H1 (cell line): ENCODE data around the gene PIANP. TPM values are rescaled to one million over a fixed set of nuclear protein-coding genes. Genes with fewer than 3 reads are reported as not detected.

Experiments used
- CTCF ChIA-PET: fragments of 300-600 bp; sonication (Branson Sonifier 250); formaldehyde crosslinking; loops from one replicate; lab custom pipeline; 2021; ENCODE audit not compliant: partially characterized antibody; lab: Charles Lee
- POLR2A ChIA-PET: fragments of 300-600 bp; sonication (Branson Sonifier 250); formaldehyde crosslinking; loops from one replicate; lab custom pipeline; 2021; ENCODE audit warnings: inconsistent platforms; ENCODE audit not compliant: partially characterized antibody; lab: Charles Lee
- DNase-seq, 2 experiments: peaks; one replicate each; pipeline versions ENCODE4 v3.0.0 to v3.0.0-alpha.2; 2010 to 2022; ENCODE audit warnings: low spot score in 2 of 2, low read depth in 1 of 2, mixed read lengths in 1 of 2
- FAIRE-seq: peaks from 2 replicates; lab custom pipeline; 2011; peaks lifted over from hg19 to GRCh38; lab: Jason Lieb, UNC
- H2AFZ ChIP-seq: 2 replicates; pipeline ENCODE4 v1.8.1; 2012; ENCODE audit warnings: low read length, inconsistent platforms
- H2AK5ac ChIP-seq: 2 replicates; pipeline ENCODE4 v1.6.1; 2013; ENCODE audit warnings: low read depth, low read length
- H2BK120ac ChIP-seq: replicated peaks from 2 replicates; pipeline ENCODE3; 2013; ENCODE audit warnings: low read depth, low read length, inconsistent platforms
- H2BK12ac ChIP-seq: 2 replicates; pipeline ENCODE4 v1.6.1; 2013; ENCODE audit warnings: low read depth, low read length
- H2BK15ac ChIP-seq: 2 replicates; pipeline ENCODE4 v1.6.1; 2013; ENCODE audit warnings: low read length
- H2BK20ac ChIP-seq: 2 replicates; pipeline ENCODE4 v1.6.1; 2013; ENCODE audit warnings: low read length
- H2BK5ac ChIP-seq: 2 replicates; pipeline ENCODE4 v1.6.1; 2013; ENCODE audit warnings: low read depth, low read length
- H3K14ac ChIP-seq: 2 replicates; pipeline ENCODE4 v1.6.1; 2013; ENCODE audit warnings: inconsistent platforms; ENCODE audit not compliant: insufficient read length
- H3K18ac ChIP-seq: 2 replicates; pipeline ENCODE4 v1.6.1; 2013; ENCODE audit warnings: low read length; ENCODE audit errors: extremely low read depth
- H3K23ac ChIP-seq: 2 replicates; pipeline ENCODE4 v1.6.1; 2013; ENCODE audit warnings: inconsistent platforms; ENCODE audit not compliant: insufficient read length
- H3K23me2 ChIP-seq: 2 replicates; pipeline ENCODE4 v1.6.1; 2013; ENCODE audit warnings: low read depth, low read length
- H3K27ac ChIP-seq: 2 replicates; pipeline ENCODE4 v1.6.1; 2011; ENCODE audit warnings: low read depth, low read length, inconsistent platforms
- H3K27me3 ChIP-seq, 4 experiments: replicated peaks in 1 of 4; 1 replicate in 1 of 4; 2 replicates in 3 of 4; pipeline versions ENCODE4 v1.6.1 to v1.8.1; 2011 to 2013; ENCODE audit warnings: low read length in 3 of 4, mild to moderate bottlenecking in 3 of 4, inconsistent platforms in 2 of 4, mixed read lengths in 2 of 4, moderate library complexity in 1 of 4; ENCODE audit not compliant: control insufficient read depth in 3 of 4, insufficient read depth in 3 of 4; ENCODE audit errors: extremely low read depth in 1 of 4
- H3K36me3 ChIP-seq, 4 experiments: 2 replicates each; pipeline versions ENCODE4 v1.6.1 to v1.8.1; 2011 to 2013; ENCODE audit warnings: mild to moderate bottlenecking in 4 of 4, low read length in 3 of 4, moderate library complexity in 2 of 4, control low read depth in 1 of 4, inconsistent platforms in 1 of 4; ENCODE audit not compliant: insufficient read depth in 4 of 4, control insufficient read depth in 2 of 4
- H3K4ac ChIP-seq: replicated peaks from 2 replicates; pipeline ENCODE3; 2013; ENCODE audit warnings: low read length, low read depth, mixed read lengths, inconsistent platforms; ENCODE audit not compliant: insufficient read length
- H3K4me1 ChIP-seq, 4 experiments: replicated peaks in 1 of 4; 1 replicate in 1 of 4; 2 replicates in 3 of 4; pipeline versions ENCODE4 v1.6.1 to v1.8.1; 2011 to 2013; ENCODE audit warnings: low read length in 3 of 4, inconsistent platforms in 2 of 4, mixed read lengths in 1 of 4; ENCODE audit not compliant: insufficient read depth in 4 of 4, control insufficient read depth in 3 of 4
- H3K4me2 ChIP-seq, 2 experiments: 2 replicates each; pipeline versions ENCODE4 v1.6.1 to v1.8.1; 2011 to 2013; ENCODE audit warnings: low read depth in 2 of 2, low read length in 2 of 2, control low read depth in 1 of 2, inconsistent platforms in 1 of 2, mild to moderate bottlenecking in 1 of 2; ENCODE audit not compliant: insufficient read depth in 1 of 2
- H3K4me3 ChIP-seq, 4 experiments: fragments of 200-600, 300-600 bp in 1 of 4; sonication (generic), shearing (Covaris generic), sonication (Bioruptor Twin) in 1 of 4; 2 replicates each; pipeline versions ENCODE4 v1.5.1 to v1.8.1; 2011 to 2016; ENCODE audit warnings: low read length in 4 of 4, low read depth in 3 of 4, control low read depth in 2 of 4, inconsistent platforms in 2 of 4, mild to moderate bottlenecking in 2 of 4, mixed read lengths in 1 of 4, moderate library complexity in 1 of 4; ENCODE audit not compliant: insufficient read depth in 2 of 4; ENCODE audit errors: extremely low read depth in 1 of 4
- H3K56ac ChIP-seq: replicated peaks from 2 replicates; pipeline ENCODE3; 2013; ENCODE audit warnings: low read depth, mild to moderate bottlenecking, mixed read lengths, low read length, inconsistent platforms; ENCODE audit not compliant: insufficient read length
- H3K79me1 ChIP-seq: 2 replicates; pipeline ENCODE4 v1.6.1; 2013; ENCODE audit warnings: low read depth, low read length, control low read depth
- H3K79me2 ChIP-seq, 2 experiments: 2 replicates each; pipeline versions ENCODE4 v1.6.1 to v1.8.1; 2012 to 2013; ENCODE audit warnings: low read length in 2 of 2, mild to moderate bottlenecking in 2 of 2, inconsistent platforms in 1 of 2; ENCODE audit not compliant: insufficient read depth in 2 of 2, control insufficient read depth in 1 of 2
- H3K9ac ChIP-seq, 4 experiments: replicated peaks in 1 of 4; 1 replicate in 1 of 4; 2 replicates in 3 of 4; pipeline versions ENCODE4 v1.6.1 to v1.8.1; 2011 to 2013; ENCODE audit warnings: low read depth in 3 of 4, low read length in 3 of 4, control low read depth in 2 of 4, mild to moderate bottlenecking in 2 of 4, moderate library complexity in 2 of 4, inconsistent platforms in 1 of 4; ENCODE audit errors: extremely low read depth in 1 of 4
- H3K9me3 ChIP-seq, 2 experiments: 2 replicates each; pipeline versions ENCODE4 v1.6.1 to v1.8.1; 2012 to 2013; ENCODE audit warnings: mild to moderate bottlenecking in 2 of 2, moderate library complexity in 2 of 2, control low read depth in 1 of 2, inconsistent platforms in 1 of 2, low read depth in 1 of 2, low read length in 1 of 2, mixed read lengths in 1 of 2; ENCODE audit not compliant: insufficient read depth in 2 of 2
- H4K20me1 ChIP-seq, 2 experiments: replicated peaks in 1 of 2; 2 replicates each; pipeline versions ENCODE3 to v1.8.1; 2011 to 2013; ENCODE audit warnings: inconsistent platforms in 2 of 2, low read length in 2 of 2, mild to moderate bottlenecking in 1 of 2; ENCODE audit not compliant: insufficient read depth in 2 of 2, control insufficient read depth in 1 of 2
- H4K5ac ChIP-seq: 2 replicates; pipeline ENCODE4 v1.6.1; 2013; ENCODE audit warnings: low read length, low read depth, mixed read lengths, inconsistent platforms; ENCODE audit not compliant: insufficient read length
- H4K8ac ChIP-seq: 2 replicates; pipeline ENCODE4 v1.8.0; 2013; ENCODE audit warnings: mild to moderate bottlenecking, moderate library complexity, low read length, inconsistent platforms; ENCODE audit not compliant: insufficient read depth; ENCODE audit errors: extremely low read depth
- H4K91ac ChIP-seq: replicated peaks from 2 replicates; pipeline ENCODE3; 2013; ENCODE audit warnings: low read length, mixed read lengths, inconsistent platforms; ENCODE audit not compliant: insufficient read length
- CHD2 ChIP-seq: IDR thresholded peaks from 2 replicates; pipeline ENCODE4 v1.6.1; 2012; ENCODE audit warnings: low read length, improper control_type of control experiment
- EP300 ChIP-seq, 2 experiments: IDR thresholded peaks; 1 replicate in 1 of 2; 2 replicates in 1 of 2; pipeline ENCODE4 v1.6.1; 2011 to 2012; ENCODE audit warnings: low read depth in 2 of 2, low read length in 2 of 2, mild to moderate bottlenecking in 2 of 2, borderline replicate concordance in 1 of 2, inconsistent platforms in 1 of 2, moderate library complexity in 1 of 2
- GTF2F1 ChIP-seq: IDR thresholded peaks from 2 replicates; pipeline ENCODE4 v1.6.1; 2012; ENCODE audit warnings: low read depth, low read length, improper control_type of control experiment, borderline replicate concordance
- HDAC2 ChIP-seq, 2 experiments: fragments of 300-600 bp in 1 of 2; sonication (generic) in 1 of 2; IDR thresholded peaks; 2 replicates each; pipeline ENCODE4 v1.6.1; 2011 to 2012; ENCODE audit warnings: low read depth in 2 of 2, low read length in 2 of 2, mild to moderate bottlenecking in 2 of 2, moderate library complexity in 2 of 2, borderline replicate concordance in 1 of 2, inconsistent platforms in 1 of 2
- NANOG ChIP-seq: IDR thresholded peaks from 2 replicates; pipeline ENCODE4 v1.6.1; 2011; ENCODE audit warnings: low read length, low read depth, mild to moderate bottlenecking, inconsistent platforms; ENCODE audit not compliant: insufficient read depth, poor library complexity, severe bottlenecking
- POLR2A ChIP-seq, 2 experiments: IDR thresholded peaks; 1 replicate in 1 of 2; 2 replicates in 1 of 2; pipeline ENCODE4 v1.6.1; 2011; ENCODE audit warnings: low read depth in 2 of 2, low read length in 2 of 2, mild to moderate bottlenecking in 2 of 2; ENCODE audit errors: control extremely low read depth in 1 of 2
- SIX5 ChIP-seq: IDR thresholded peaks from 2 replicates; pipeline ENCODE4 v1.6.1; 2011; ENCODE audit warnings: mild to moderate bottlenecking, low read depth, low read length
- SP2 ChIP-seq: IDR thresholded peaks from 2 replicates; pipeline ENCODE4 v1.6.1; 2012; ENCODE audit warnings: mild to moderate bottlenecking, low read length, inconsistent platforms
- TAF7 ChIP-seq: optimal IDR thresholded peaks from 2 replicates; pipeline ENCODE3; 2011; ENCODE audit warnings: low read depth, mild to moderate bottlenecking, inconsistent platforms, low read length, moderate library complexity, borderline replicate concordance
- TBP ChIP-seq: IDR thresholded peaks from 2 replicates; pipeline ENCODE4 v1.6.1; 2011; ENCODE audit warnings: low read depth, low read length, improper control_type of control experiment
- TCF12 ChIP-seq: IDR thresholded peaks from 2 replicates; pipeline ENCODE4 v1.6.1; 2011; ENCODE audit warnings: low read depth, mild to moderate bottlenecking, low read length
- TEAD4 ChIP-seq: IDR thresholded peaks from 2 replicates; pipeline ENCODE4 v1.6.1; 2012; ENCODE audit warnings: low read depth, low read length, inconsistent platforms, mixed read lengths
- USF2 ChIP-seq: IDR thresholded peaks from 2 replicates; pipeline ENCODE4 v1.6.1; 2011; ENCODE audit warnings: low read length, improper control_type of control experiment
- WGBS, 2 experiments: shearing (Covaris generic) in 1 of 2; methylation state at CpG; one replicate each; pipeline versions ENCODE4 v1.1.6 to v1.1.7; 2013 to 2015; ENCODE audit warnings: low lambda C conversion rate in 2 of 2, mixed read lengths in 2 of 2, inconsistent platforms in 1 of 2, low coverage in 1 of 2, missing lambda C conversion rate in 1 of 2; ENCODE audit not compliant: insufficient replicate concordance in 2 of 2, insufficient coverage in 1 of 2, insufficient read length in 1 of 2; ENCODE audit errors: extremely low coverage in 1 of 2, missing lambda C conversion rate in 1 of 2; 5-methylcytosine and 5-hydroxymethylcytosine counted together
- polyA plus RNA-seq, 7 experiments: library from polyadenylated mRNA; depleted of rRNA in 3 of 7; stranded (reverse) in 5 of 7; unstranded in 2 of 7; fragments of >200 nt in 5 of 7; fragments of 200-250 nt in 2 of 7; gene quantifications; 1 replicate in 5 of 7; 2 replicates in 1 of 7; 4 replicates in 1 of 7; pipeline versions ENCODE4 v1.2.1 to v1.2.3, GENCODE V29; 2011 to 2013; ENCODE audit warnings: missing spikeins in 2 of 7, mixed read lengths in 2 of 7
- total RNA-seq: library from RNA; stranded (reverse); fragmentation: NEBNext Ultra II Directional; extraction: Animal tissue kit (Norgen Biotek cat#: 25700); gene quantifications from 2 replicates; pipeline ENCODE4 v1.2.1, GENCODE V29; 2021

Gene PIANP
- total and polyA plus RNA-seq, 2 of the 8 experiments (the other 6 are each of a cell fraction or from before 2014, with no cell fraction given) = 6.3 to 9.8 TPM

DNA sequence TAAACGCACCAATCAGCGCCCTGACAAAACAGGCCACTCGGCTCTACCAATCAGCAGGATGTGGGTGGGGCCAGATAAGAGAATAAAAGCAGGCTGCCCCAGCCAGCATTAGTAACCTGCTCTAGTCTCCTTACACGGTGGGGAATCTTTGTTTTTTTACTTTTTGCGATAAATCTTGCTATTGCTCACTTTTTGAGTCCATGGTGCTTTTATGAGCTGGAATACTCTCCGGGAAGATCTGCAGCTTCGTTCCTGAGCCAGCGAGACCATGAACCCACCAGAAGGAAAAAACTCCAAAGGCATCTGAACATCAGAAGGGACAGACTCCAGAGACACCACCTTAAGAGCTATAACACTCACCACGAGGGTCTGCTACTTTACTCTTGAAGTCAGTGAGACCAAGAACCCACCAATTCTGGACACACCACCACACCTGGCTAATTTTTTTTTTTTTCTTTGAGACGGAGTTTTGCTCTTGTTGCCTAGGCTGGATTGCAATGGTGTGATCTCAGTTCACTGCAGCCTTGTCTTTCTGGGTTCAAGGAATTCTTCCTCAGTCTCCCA, 16.3 kb upstream of the PIANP start:
- H4K91ac ChIP-seq = no peak overlapping the region
- H3K14ac ChIP-seq = no peak overlapping the region
- H2AFZ ChIP-seq = no peak overlapping the region
- H2BK5ac ChIP-seq = no peak overlapping the region
- FAIRE-seq (no peak), DNase-seq (no peak)
- no peaks in the 10 kb centered on the region for H3K36me3 ChIP-seq
- H3K79me2 ChIP-seq = no peaks in the 10 kb centered on the region
- WGBS, 2 experiments = 95% methylated on average over 8 of the region's 10 CpGs; no CpG with 5 or more reads in 1 of the 2 experiments
- no peak overlapping the region for H3K18ac ChIP-seq
- H3K4me3 ChIP-seq = no peak overlapping the region
- H3K4me2 ChIP-seq = no peak overlapping the region
- no peaks in the 10 kb centered on the region for H3K4me1 ChIP-seq
- H3K27ac ChIP-seq = no peak overlapping the region
- no peak overlapping the region for H4K8ac ChIP-seq
- no peak overlapping the region for H2BK15ac ChIP-seq
- no peak overlapping the region for H3K23ac ChIP-seq
- ChIA-PET POLR2A (interaction anchor here (0.6 to 1.5 kb wide), 3 partner anchors 36 to 221 kb away, joined by 3 read pairs; partner anchors contain the start of gene MLF2), CTCF (interaction anchor here (1.1 to 1.5 kb wide), 2 partner anchors 13 to 175 kb away, joined by 3 to 5 read pairs; no protein-coding TSS in a partner anchor)
- no peak overlapping the region for H2AK5ac ChIP-seq
- no peak overlapping the region for H3K56ac ChIP-seq
- H4K20me1 ChIP-seq = no peaks in the 10 kb centered on the region
- no peak overlapping the region for H3K4ac ChIP-seq
- H3K27me3 ChIP-seq = no peaks in the 10 kb centered on the region; a peak in 1 of 7 replicates
- no peaks in the 10 kb centered on the region for H3K79me1 ChIP-seq
- H2BK12ac ChIP-seq = no peak overlapping the region
- no peak overlapping the region for H2BK120ac ChIP-seq
- no peaks in the 10 kb centered on the region for H3K23me2 ChIP-seq
- H4K5ac ChIP-seq = no peak overlapping the region
- no peak overlapping the region for H3K9ac ChIP-seq
- H2BK20ac ChIP-seq = no peak overlapping the region
- H3K9me3 ChIP-seq = no peaks in the 10 kb centered on the region
- TF ChIP-seq SIX5 = no peak
- no peak for TF ChIP-seq TCF12
- TF ChIP-seq TAF7 = no peak
- TF ChIP-seq GTF2F1 = no peak
- TF ChIP-seq NANOG = no peak
- TF ChIP-seq SP2 = no peak
- TF ChIP-seq TBP = no peak
- no peak for TF ChIP-seq POLR2A (IDR thresholded peaks at IDR 0.05; ENCODE audit: control extremely low read depth in 1 of 2, low read depth in 2 of 2, low read length in 2 of 2)
- TF ChIP-seq TEAD4 = no peak
- TF ChIP-seq USF2 = no peak
- no peak for TF ChIP-seq HDAC2 (IDR thresholded peaks at IDR 0.05; ENCODE audit: borderline replicate concordance in 1 of 2, low read depth in 2 of 2, low read length in 2 of 2)
- TF ChIP-seq CHD2 = no peak
- no peak for TF ChIP-seq EP300 (IDR thresholded peaks at IDR 0.05; ENCODE audit: borderline replicate concordance in 1 of 2, low read depth in 2 of 2, low read length in 2 of 2)
